HUES64 (cell line): ENCODE results near the gene EGFLAM.

ENCODE experiments used
- H3K27ac ChIP-seq: 2 replicates; pipeline ENCODE4 v1.7.0; 2013; ENCODE audit warnings: low read depth, low read length, inconsistent platforms
- H3K27me3 ChIP-seq: 2 replicates; pipeline ENCODE4 v1.6.1; 2013; ENCODE audit warnings: mild to moderate bottlenecking, low read length; ENCODE audit not compliant: insufficient read depth
- H3K36me3 ChIP-seq: 2 replicates; pipeline ENCODE4 v1.6.1; 2013; ENCODE audit warnings: mild to moderate bottlenecking, low read length; ENCODE audit not compliant: insufficient read depth
- H3K4me1 ChIP-seq: 2 replicates; pipeline ENCODE4 v1.6.1; 2013; ENCODE audit warnings: mild to moderate bottlenecking, low read length, moderate library complexity; ENCODE audit not compliant: insufficient read depth
- H3K4me3 ChIP-seq: 2 replicates; pipeline ENCODE4 v1.5.1; 2013; ENCODE audit warnings: mild to moderate bottlenecking, low read length, moderate library complexity
- H3K9ac ChIP-seq: 2 replicates; pipeline ENCODE4 v1.6.1; 2013; ENCODE audit warnings: mild to moderate bottlenecking, low read depth, low read length
- H3K9me3 ChIP-seq: 2 replicates; pipeline ENCODE4 v1.6.1; 2013; ENCODE audit warnings: low read depth, low read length; ENCODE audit not compliant: insufficient read depth
- WGBS: fragments of 150-250, 120-280 bp; methylation state at CpG from one replicate; pipeline ENCODE4 v1.1.7; 2013; ENCODE audit warnings: missing lambda C conversion rate; 5-methylcytosine and 5-hydroxymethylcytosine counted together

EGFLAM gene

DNA sequence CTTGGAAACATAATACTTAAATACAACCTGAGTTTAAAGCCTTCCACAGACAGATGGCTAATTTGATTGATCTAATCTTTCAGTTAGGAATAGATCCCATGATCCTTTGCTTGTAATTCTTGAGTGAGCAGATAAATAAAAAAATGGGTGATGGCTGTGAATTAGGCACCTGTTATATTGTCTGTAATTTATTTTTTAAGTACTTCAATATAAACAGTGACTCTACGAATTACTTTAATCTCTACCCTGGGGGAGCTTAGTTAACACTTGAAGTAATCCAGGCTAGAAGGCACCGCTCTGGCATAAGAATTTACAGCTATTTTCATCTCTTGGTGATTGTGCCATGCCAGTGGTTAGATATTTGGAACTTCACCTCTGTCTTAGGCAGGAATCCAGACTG is 9.0 kb downstream of the EGFLAM start:
- no peak overlapping the region for H3K9ac ChIP-seq
- WGBS, result 98% methylated on average over 2 of the region's 2 CpGs
- H3K4me3 ChIP-seq, result no peak overlapping the region
- peaks cover 37% of the 10 kb centered on the region for H3K27me3 ChIP-seq
- no peaks in the 10 kb centered on the region for H3K4me1 ChIP-seq
- no peaks in the 10 kb centered on the region for H3K36me3 ChIP-seq
- H3K27ac ChIP-seq, result no peak overlapping the region
- H3K9me3 ChIP-seq, result no peaks in the 10 kb centered on the region

DNA sequence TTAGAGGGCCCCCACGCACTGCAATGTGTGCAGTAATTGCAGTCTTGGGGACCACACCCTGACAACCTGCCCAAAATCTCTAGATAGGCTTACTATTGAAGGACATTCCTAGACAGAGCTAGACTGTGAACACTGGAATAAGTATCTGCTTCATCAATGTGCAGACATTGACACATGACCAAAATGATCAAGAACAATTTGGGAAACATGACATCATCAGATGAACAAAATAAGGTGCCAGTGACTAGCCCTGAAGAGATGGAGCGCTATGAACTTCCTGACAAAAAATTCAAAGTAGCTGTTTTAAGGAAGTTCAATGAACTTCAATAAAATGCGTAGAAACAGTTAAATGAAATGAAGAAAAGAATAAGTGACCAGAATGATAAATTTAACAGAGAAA is 15.3 kb downstream of the EGFLAM start:
- WGBS, result 45% methylated on average over 3 of the region's 3 CpGs
- H3K27me3 ChIP-seq, result no peaks in the 10 kb centered on the region
- no peaks in the 10 kb centered on the region for H3K36me3 ChIP-seq
- H3K4me1 ChIP-seq, result no peaks in the 10 kb centered on the region
- no peak overlapping the region for H3K9ac ChIP-seq
- no peak overlapping the region for H3K27ac ChIP-seq
- no peak overlapping the region for H3K4me3 ChIP-seq
- H3K9me3 ChIP-seq, result peaks cover 14% of the 10 kb centered on the region; the same call in 1 of the 2 replicates

- WGBS, result 71% methylated on average over 1 of the region's 1 CpG
- H3K9ac ChIP-seq, result no peak overlapping the region
- H3K4me3 ChIP-seq, result no peak overlapping the region
- no peaks in the 10 kb centered on the region for H3K27me3 ChIP-seq
- no peaks in the 10 kb centered on the region for H3K36me3 ChIP-seq
- no peaks in the 10 kb centered on the region for H3K4me1 ChIP-seq
- no peak overlapping the region for H3K27ac ChIP-seq
- peaks cover 14% of the 10 kb centered on the region; the same call in 1 of the 2 replicates for H3K9me3 ChIP-seq
Observed at GRCh38 chr5:38274370-38274769, 16.0 kb downstream of the EGFLAM start.

DNA sequence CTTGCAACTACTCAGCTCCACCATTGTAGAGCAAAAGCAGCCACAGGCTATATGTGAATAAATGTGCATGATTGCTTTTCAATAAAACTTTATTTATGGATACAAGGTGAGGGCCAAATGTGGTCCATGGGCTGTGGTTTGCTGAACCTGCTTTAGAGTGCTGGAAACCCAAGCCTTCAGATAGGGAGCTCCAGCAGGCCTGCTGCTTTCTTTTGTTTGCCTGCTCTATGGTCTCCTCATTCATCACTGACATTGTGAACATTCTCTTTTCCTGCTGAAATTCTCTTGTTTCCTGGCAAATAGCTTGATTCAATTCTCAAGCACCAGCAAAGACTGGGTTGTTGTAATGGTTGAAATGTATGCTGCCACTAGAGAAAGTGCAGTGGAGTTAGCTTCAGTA is 26.0 kb downstream of the EGFLAM start:
- no peaks in the 10 kb centered on the region for H3K9me3 ChIP-seq
- H3K27ac ChIP-seq, result no peak overlapping the region
- H3K4me3 ChIP-seq, result no peak overlapping the region
- H3K36me3 ChIP-seq, result no peaks in the 10 kb centered on the region
- H3K27me3 ChIP-seq, result no peaks in the 10 kb centered on the region
- H3K9ac ChIP-seq, result no peak overlapping the region
- H3K4me1 ChIP-seq, result 0 out of 2 replicates have a peak, but pooled peaks cover 5% of the 10 kb centered on the region

DNA sequence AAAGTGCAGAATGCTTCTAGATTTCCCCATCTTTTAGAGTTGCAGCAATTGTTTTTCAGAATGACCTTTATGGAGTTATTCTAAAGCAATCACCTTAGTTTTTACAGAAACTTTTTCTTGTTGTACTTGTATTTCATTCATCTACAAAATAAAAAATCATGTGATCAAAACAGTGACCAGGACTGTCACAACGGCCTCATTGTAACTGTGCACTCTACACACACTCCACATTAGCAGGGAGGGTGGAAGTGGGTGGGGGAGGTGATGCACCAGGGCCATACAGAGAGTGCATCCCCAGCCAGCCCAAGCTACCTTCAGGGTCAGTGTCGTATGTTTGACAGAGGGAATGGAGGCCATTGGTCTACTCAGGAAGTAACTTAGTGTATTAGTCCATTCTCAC is 26.9 kb downstream of the EGFLAM start:
- H3K27me3 ChIP-seq, result no peaks in the 10 kb centered on the region
- 0 out of 2 replicates have a peak, but pooled peaks cover 5% of the 10 kb centered on the region for H3K4me1 ChIP-seq
- 90% methylated on average over 1 of the region's 2 CpGs for WGBS
- H3K9ac ChIP-seq, result no peak overlapping the region
- no peaks in the 10 kb centered on the region for H3K36me3 ChIP-seq
- H3K9me3 ChIP-seq, result no peaks in the 10 kb centered on the region
- H3K4me3 ChIP-seq, result no peak overlapping the region
- H3K27ac ChIP-seq, result no peak overlapping the region

GRCh38 chr5:38286002-38286401 is 27.6 kb downstream of the EGFLAM start:
- H3K27ac ChIP-seq, result no peak overlapping the region
- no peaks in the 10 kb centered on the region for H3K9me3 ChIP-seq
- no peaks in the 10 kb centered on the region for H3K27me3 ChIP-seq
- H3K4me1 ChIP-seq, result 0 out of 2 replicates have a peak, but pooled peaks cover 5% of the 10 kb centered on the region
- no peaks in the 10 kb centered on the region for H3K36me3 ChIP-seq
- no peak overlapping the region for H3K4me3 ChIP-seq
- H3K9ac ChIP-seq, result no peak overlapping the region
- WGBS, result 81% methylated on average over 4 of the region's 4 CpGs

GRCh38 chr5:38287124-38287523 is 28.8 kb downstream of the EGFLAM start:
- no peak overlapping the region for H3K4me3 ChIP-seq
- 99% methylated on average over 2 of the region's 2 CpGs for WGBS
- no peaks in the 10 kb centered on the region for H3K9me3 ChIP-seq
- no peaks in the 10 kb centered on the region for H3K27me3 ChIP-seq
- H3K27ac ChIP-seq, result no peak overlapping the region
- H3K4me1 ChIP-seq, result 0 out of 2 replicates have a peak, but pooled peaks cover 5% of the 10 kb centered on the region
- H3K9ac ChIP-seq, result no peak overlapping the region
- H3K36me3 ChIP-seq, result no peaks in the 10 kb centered on the region

GRCh38 chr5:38289457-38289856 is 31.1 kb downstream of the EGFLAM start:
- 97% methylated on average over 4 of the region's 4 CpGs for WGBS
- no peaks in the 10 kb centered on the region for H3K36me3 ChIP-seq

GRCh38 chr5:38290028-38290653 is 31.8 kb downstream of the EGFLAM start:
- Histone ChIP-seq H3K27ac (no peak overlapping the region), H3K4me3 (no peak overlapping the region), H3K4me1 (no peaks in the 10 kb centered on the region), H3K9me3 (no peaks in the 10 kb centered on the region), H3K9ac (no peak overlapping the region), H3K27me3 (no peaks in the 10 kb centered on the region), H3K36me3 (no peaks in the 10 kb centered on the region)
- WGBS, result 93% methylated on average over 8 of the region's 8 CpGs

More at GRCh38 chr5:38289457-38289856, 31.1 kb downstream of the EGFLAM start:
- no peak overlapping the region for H3K4me3 ChIP-seq
- no peak overlapping the region for H3K27ac ChIP-seq
- 0 out of 2 replicates have a peak, but pooled peaks cover 1% of the 10 kb centered on the region for H3K4me1 ChIP-seq
- H3K9me3 ChIP-seq, result no peaks in the 10 kb centered on the region
- H3K27me3 ChIP-seq, result no peaks in the 10 kb centered on the region
- H3K9ac ChIP-seq, result no peak overlapping the region

- no peaks in the 10 kb centered on the region for H3K9me3 ChIP-seq
- WGBS, result 87% methylated on average over 2 of the region's 2 CpGs
- H3K9ac ChIP-seq, result no peak overlapping the region
- H3K27ac ChIP-seq, result no peak overlapping the region
- H3K4me3 ChIP-seq, result no peak overlapping the region
- H3K36me3 ChIP-seq, result no peaks in the 10 kb centered on the region
- no peaks in the 10 kb centered on the region for H3K4me1 ChIP-seq
- H3K27me3 ChIP-seq, result no peaks in the 10 kb centered on the region
Observed at GRCh38 chr5:38291355-38291754, 33.0 kb downstream of the EGFLAM start.

- WGBS, result 97% methylated on average over 3 of the region's 3 CpGs
- Histone ChIP-seq H3K9ac (no peak overlapping the region), H3K27me3 (no peaks in the 10 kb centered on the region)
Observed at GRCh38 chr5:38292228-38292627, 33.9 kb downstream of the EGFLAM start.

GRCh38 chr5:38295751-38296150 is 37.4 kb downstream of the EGFLAM start:
- Histone ChIP-seq H3K4me3 (no peak overlapping the region), H3K9ac (no peak overlapping the region), H3K36me3 (no peaks in the 10 kb centered on the region), H3K9me3 (no peaks in the 10 kb centered on the region), H3K27ac (no peak overlapping the region), H3K4me1 (no peaks in the 10 kb centered on the region), H3K27me3 (no peaks in the 10 kb centered on the region)
- WGBS, result 88% methylated on average over 2 of the region's 2 CpGs

More at GRCh38 chr5:38292228-38292627, 33.9 kb downstream of the EGFLAM start:
- H3K4me1 ChIP-seq, result no peaks in the 10 kb centered on the region
- H3K4me3 ChIP-seq, result no peak overlapping the region
- no peaks in the 10 kb centered on the region for H3K9me3 ChIP-seq
- no peaks in the 10 kb centered on the region for H3K36me3 ChIP-seq
- H3K27ac ChIP-seq, result no peak overlapping the region
